DND-41 (cell line): ENCODE results near the gene FRS3.

Source experiments
- CTCF ChIP-seq: IDR thresholded peaks from 2 replicates; pipeline ENCODE4 v1.5.1; 2012; ENCODE audit warnings: borderline replicate concordance, low read length, moderate library complexity, mild to moderate bottlenecking; ENCODE audit not compliant: poor library complexity, severe bottlenecking; ENCODE audit errors: extremely low read depth
- EZH2 ChIP-seq: IDR thresholded peaks from 3 replicates; pipeline ENCODE4 v1.6.1; 2012; ENCODE audit warnings: borderline replicate concordance, low read depth, mild to moderate bottlenecking, moderate library complexity, low read length, inconsistent platforms; ENCODE audit not compliant: severe bottlenecking

GRCh38 chr6:41777551-41778285 lies 2.0 kb downstream of the FRS3 start:
- TF ChIP-seq CTCF (no peak), EZH2 (no peak)
